Measurements from ENCODE around the gene ABCB11.
A peak's percentile ranks its signal among the peaks of the same experiment; 100 is the strongest.

ABCB11 gene

DNA sequence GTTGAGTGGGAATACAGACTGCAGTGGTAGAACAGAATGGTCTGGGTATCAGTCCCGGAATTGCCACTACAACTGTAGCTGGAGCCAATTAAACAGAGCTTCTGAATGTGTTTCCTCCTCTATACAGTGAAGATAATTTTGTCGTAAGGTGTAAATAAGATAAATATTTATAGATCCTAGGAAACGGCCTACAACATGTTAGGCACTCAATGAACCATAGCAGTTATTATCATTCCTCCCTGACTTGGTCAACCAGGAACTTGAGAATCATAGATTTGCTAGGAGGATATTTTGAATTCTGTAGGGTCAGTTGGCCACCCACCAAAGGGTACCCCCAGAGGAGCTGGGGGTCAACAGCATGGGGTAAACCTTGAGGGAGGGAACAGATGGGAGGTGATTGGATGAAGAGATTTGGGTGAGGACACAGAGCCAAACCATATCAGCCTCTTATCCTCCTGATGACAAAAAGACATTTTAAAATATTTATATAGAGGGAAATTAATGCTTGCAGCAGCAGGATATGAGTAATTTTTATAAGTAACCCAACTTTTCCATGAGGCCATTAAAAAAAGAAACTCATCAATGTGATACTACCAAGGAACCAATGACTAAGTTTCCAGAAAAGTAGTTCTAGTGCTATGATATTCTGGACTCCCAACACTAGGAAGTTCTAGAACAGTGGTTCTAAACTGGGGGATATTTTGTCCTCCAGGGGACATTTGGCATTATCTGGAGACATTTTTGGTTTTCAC is 42.3 kb upstream of the ABCB11 start:
- Histone ChIP-seq H3K4me1 (ENCODE audit: insufficient read depth, poor library complexity, severe bottlenecking) (peaks cover 33% of the 10 kb centered on the region), H3K36me3 (ENCODE audit: low read depth) (no peaks in the 10 kb centered on the region), H3K27me3 (ENCODE audit: insufficient read depth, poor library complexity, severe bottlenecking) (no peaks in the 10 kb centered on the region), H3K27ac (ENCODE audit: poor library complexity, severe bottlenecking) (no peak overlapping the region), H3K4me3 (ENCODE audit: severe bottlenecking) (no peak overlapping the region), H3K9me3 (ENCODE audit: severe bottlenecking) (no peaks in the 10 kb centered on the region)
- TF ChIP-seq, protein P1, sequence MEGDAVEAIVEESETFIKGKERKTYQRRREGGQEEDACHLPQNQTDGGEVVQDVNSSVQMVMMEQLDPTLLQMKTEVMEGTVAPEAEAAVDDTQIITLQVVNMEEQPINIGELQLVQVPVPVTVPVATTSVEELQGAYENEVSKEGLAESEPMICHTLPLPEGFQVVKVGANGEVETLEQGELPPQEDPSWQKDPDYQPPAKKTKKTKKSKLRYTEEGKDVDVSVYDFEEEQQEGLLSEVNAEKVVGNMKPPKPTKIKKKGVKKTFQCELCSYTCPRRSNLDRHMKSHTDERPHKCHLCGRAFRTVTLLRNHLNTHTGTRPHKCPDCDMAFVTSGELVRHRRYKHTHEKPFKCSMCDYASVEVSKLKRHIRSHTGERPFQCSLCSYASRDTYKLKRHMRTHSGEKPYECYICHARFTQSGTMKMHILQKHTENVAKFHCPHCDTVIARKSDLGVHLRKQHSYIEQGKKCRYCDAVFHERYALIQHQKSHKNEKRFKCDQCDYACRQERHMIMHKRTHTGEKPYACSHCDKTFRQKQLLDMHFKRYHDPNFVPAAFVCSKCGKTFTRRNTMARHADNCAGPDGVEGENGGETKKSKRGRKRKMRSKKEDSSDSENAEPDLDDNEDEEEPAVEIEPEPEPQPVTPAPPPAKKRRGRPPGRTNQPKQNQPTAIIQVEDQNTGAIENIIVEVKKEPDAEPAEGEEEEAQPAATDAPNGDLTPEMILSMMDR (IDR thresholded peaks at IDR 0.05; ENCODE audit: poor library complexity, severe bottlenecking): no peak
- DNase-seq (ENCODE audit: low spot score) (no peak), ATAC-seq (ENCODE audit: low read depth) (no peak)

DNA sequence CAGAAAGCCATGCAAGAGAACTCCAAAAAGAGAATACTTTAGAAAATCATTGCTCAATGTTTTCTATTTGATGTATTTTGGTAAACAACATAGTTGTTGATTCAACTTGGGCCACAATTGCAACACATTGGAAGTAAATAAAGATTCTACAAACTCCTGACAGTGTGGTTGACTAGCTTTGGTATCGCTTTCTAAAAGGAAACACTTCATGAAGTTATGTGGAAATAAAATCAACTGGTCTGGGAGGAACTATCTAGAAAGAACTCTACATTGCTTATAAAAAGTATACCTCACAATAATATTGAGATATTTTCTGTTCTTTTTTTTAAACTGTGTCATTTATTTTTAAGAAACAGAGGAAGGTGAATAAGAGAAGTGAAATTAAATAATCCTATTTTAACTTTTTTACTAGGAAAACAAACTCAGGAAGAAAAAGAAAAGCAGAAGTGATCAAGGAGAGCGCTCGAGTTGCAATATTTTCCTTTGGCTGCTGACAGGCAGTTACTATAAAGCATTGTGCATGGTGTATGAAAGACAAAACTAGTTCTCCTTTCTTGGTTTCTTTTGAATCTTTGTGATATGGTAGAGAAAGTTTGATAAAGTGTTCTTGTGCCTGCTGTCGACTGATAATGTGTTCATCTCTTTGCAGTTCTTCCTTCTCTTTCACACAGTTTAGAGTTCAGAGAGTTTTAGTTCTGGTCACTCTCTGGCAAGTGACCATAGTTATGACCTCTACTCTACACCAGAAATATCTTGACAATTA is 41.2 kb upstream of the ABCB11 start:
- TF ChIP-seq, protein P1 (IDR thresholded peaks at IDR 0.05; ENCODE audit: poor library complexity, severe bottlenecking): no peak
- Histone ChIP-seq H3K36me3 (ENCODE audit: low read depth) (no peaks in the 10 kb centered on the region), H3K4me3 (ENCODE audit: severe bottlenecking) (no peak overlapping the region), H3K9me3 (ENCODE audit: severe bottlenecking) (no peaks in the 10 kb centered on the region), H3K27me3 (ENCODE audit: insufficient read depth, poor library complexity, severe bottlenecking) (no peaks in the 10 kb centered on the region), H3K27ac (ENCODE audit: poor library complexity, severe bottlenecking) (no peak overlapping the region), H3K4me1 (ENCODE audit: insufficient read depth, poor library complexity, severe bottlenecking) (peaks cover 33% of the 10 kb centered on the region)
- ATAC-seq (ENCODE audit: low read depth) (no peak), DNase-seq (ENCODE audit: low spot score) (no peak)

DNA sequence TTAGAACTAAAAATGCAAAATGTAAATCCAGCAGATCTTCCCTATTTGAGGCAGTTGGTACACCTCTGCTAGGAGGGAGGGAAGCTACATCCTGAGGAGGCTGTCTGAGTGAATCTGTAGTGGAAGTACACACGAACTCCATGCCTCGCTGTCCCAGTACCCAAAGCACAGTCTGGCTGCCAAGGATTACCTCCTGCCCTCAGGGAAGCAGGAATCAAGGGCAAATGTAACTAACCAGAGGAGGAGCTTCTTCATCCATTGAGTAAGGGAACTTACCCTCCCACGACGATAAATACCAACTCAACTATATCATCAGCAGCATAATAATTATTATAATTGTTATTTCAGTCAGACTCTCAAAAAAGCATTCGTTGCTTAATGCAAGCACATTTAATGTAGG is 40.3 kb upstream of the ABCB11 start:
- no peaks in the 10 kb centered on the region for H3K27me3 ChIP-seq (ENCODE audit: insufficient read depth, poor library complexity, severe bottlenecking)
- no peak for DNase-seq (ENCODE audit: low spot score)
- peaks cover 33% of the 10 kb centered on the region for H3K4me1 ChIP-seq (ENCODE audit: insufficient read depth, poor library complexity, severe bottlenecking)
- H3K36me3 ChIP-seq (ENCODE audit: low read depth): no peaks in the 10 kb centered on the region
- ATAC-seq (ENCODE audit: low read depth): peak; percentile 59
- H3K4me3 ChIP-seq (ENCODE audit: severe bottlenecking): no peak overlapping the region
- TF ChIP-seq, protein P1 (IDR thresholded peaks at IDR 0.05; ENCODE audit: poor library complexity, severe bottlenecking): no peak
- no peak overlapping the region for H3K27ac ChIP-seq (ENCODE audit: poor library complexity, severe bottlenecking)
- no peaks in the 10 kb centered on the region for H3K9me3 ChIP-seq (ENCODE audit: severe bottlenecking)

DNA sequence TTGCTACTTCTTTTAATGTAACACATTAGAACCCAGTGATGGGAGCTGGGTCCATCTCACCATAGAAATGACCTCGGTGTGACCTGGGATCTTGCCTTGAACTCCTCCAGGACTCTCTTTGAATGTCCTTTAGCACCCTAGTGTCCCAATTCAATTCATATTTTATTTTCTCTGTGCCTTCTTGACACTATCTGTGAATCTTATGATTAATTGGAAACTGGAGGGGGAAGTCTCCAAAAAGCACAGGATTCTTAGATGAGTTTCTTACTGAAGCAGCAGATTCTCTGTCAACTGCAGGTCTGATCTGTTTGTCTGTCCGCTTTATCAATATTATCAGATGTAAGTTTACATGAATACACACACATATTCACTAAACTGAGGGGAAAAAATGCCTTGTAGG is 38.7 kb upstream of the ABCB11 start:
- TF ChIP-seq, protein P1 (IDR thresholded peaks at IDR 0.05; ENCODE audit: poor library complexity, severe bottlenecking): no peak
- Histone ChIP-seq H3K27me3 (ENCODE audit: insufficient read depth, poor library complexity, severe bottlenecking) (no peaks in the 10 kb centered on the region), H3K27ac (ENCODE audit: poor library complexity, severe bottlenecking) (no peak overlapping the region), H3K9me3 (ENCODE audit: severe bottlenecking) (no peaks in the 10 kb centered on the region), H3K36me3 (ENCODE audit: low read depth) (no peaks in the 10 kb centered on the region), H3K4me1 (ENCODE audit: insufficient read depth, poor library complexity, severe bottlenecking) (peaks cover 33% of the 10 kb centered on the region), H3K4me3 (ENCODE audit: severe bottlenecking) (no peak overlapping the region)
- ATAC-seq (ENCODE audit: low read depth): no peak
- no peak for DNase-seq (ENCODE audit: low spot score)

DNA sequence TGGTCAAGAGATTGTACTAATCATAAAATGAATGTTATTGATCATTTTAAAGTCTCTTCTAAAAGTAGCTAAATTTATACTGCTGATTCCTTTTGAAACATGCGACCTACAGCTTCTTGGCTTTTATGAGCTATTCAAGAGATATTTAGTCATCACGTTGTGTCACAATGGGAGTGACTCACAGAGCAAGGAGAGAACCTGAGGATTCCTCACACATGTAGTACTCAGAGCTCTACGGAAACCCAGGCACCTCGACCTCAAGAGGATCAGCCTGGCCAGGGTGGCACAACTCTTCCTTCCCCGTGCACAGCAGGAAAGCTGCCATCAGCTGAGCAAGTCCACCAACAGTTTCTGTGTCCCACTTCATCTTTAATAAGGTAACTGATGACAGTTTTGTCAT is 38.2 kb upstream of the ABCB11 start, which contains the start of gene DHRS9:
Gene DHRS9 (plus strand): TSS at position 223 of the 400 bp plus-strand sequence. CDS start 12,019 bp downstream, outside the sequence.
- Histone ChIP-seq H3K4me1 (ENCODE audit: insufficient read depth, poor library complexity, severe bottlenecking) (peaks cover 33% of the 10 kb centered on the region), H3K36me3 (ENCODE audit: low read depth) (no peaks in the 10 kb centered on the region), H3K27me3 (ENCODE audit: insufficient read depth, poor library complexity, severe bottlenecking) (no peaks in the 10 kb centered on the region), H3K27ac (ENCODE audit: poor library complexity, severe bottlenecking) (no peak within 1 kb of the TSS), H3K4me3 (ENCODE audit: severe bottlenecking) (no peak within 1 kb of the TSS), H3K9me3 (ENCODE audit: severe bottlenecking) (no peaks in the 10 kb centered on the region)
- TF ChIP-seq, protein P1 (IDR thresholded peaks at IDR 0.05; ENCODE audit: poor library complexity, severe bottlenecking): no peak
- DNase-seq (ENCODE audit: low spot score) (no peak), ATAC-seq (ENCODE audit: low read depth) (peak; percentile 98)

Measured in RWPE2 (cell line).